GM18519 (cell line): ENCODE data around the gene KIF25.

Experiments
- ATAC-seq: cut with Tn5 transposase; IDR thresholded peaks from one replicate; pipeline ENCODE4 v1.9.1; 2021; ENCODE audit warnings: mild to moderate bottlenecking, moderate library complexity; ENCODE audit not compliant: unreplicated experiment, low FRiP score

Gene KIF25

GRCh38 chr6:167997642-167998041 lies at the start of gene KIF25:
Gene KIF25, plus strand, starts transcription at chr6:167997671. Its CDS starts 31,915 bp downstream, at chr6:168029586.
- ATAC-seq, result no peak

- no peak for ATAC-seq
These were observed 49.8 kb upstream of the KIF25 start for GRCh38 chr6:167947716-167948115.

GRCh38 chr6:167948716-167949115 lies 48.8 kb upstream of the KIF25 start:
- no peak for ATAC-seq

GRCh38 chr6:167949121-167949684 lies 48.3 kb upstream of the KIF25 start:
- no peak for ATAC-seq

GRCh38 chr6:167951781-167952511 lies 45.5 kb upstream of the KIF25 start:
- ATAC-seq, result no peak

GRCh38 chr6:167952512-167952859 lies 45.0 kb upstream of the KIF25 start:
- no peak for ATAC-seq

GRCh38 chr6:167953551-167953950 lies 43.9 kb upstream of the KIF25 start:
- ATAC-seq, result no peak

GRCh38 chr6:167954151-167954550 lies 43.3 kb upstream of the KIF25 start:
- ATAC-seq, result no peak

- no peak for ATAC-seq
These were observed 41.0 kb upstream of the KIF25 start for GRCh38 chr6:167956491-167956890.

- no peak for ATAC-seq
These were observed 40.4 kb upstream of the KIF25 start for GRCh38 chr6:167956983-167957492.

- ATAC-seq, result no peak
These were observed 39.8 kb upstream of the KIF25 start for GRCh38 chr6:167957626-167958025.

DNA sequence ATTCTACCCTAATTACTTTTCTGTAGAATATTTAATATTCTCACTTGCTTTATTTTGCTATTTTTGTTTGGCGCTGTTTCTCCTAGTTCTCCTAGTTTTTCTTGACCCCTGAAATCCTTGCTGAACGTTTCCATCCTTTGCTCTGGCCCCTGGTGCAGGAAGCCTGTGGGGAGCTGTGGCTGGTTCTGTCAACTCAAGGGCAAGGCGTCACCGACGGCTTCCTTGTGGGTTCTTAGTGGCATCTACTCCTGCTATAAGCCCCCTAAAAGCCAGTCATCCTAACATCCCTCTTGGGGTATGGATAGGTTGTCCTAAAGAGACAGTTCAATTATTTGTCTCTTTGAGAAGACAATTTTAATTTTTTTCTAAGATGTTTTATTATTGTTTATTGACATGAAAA lies 36.9 kb upstream of the KIF25 start:
- ATAC-seq, result no peak

DNA sequence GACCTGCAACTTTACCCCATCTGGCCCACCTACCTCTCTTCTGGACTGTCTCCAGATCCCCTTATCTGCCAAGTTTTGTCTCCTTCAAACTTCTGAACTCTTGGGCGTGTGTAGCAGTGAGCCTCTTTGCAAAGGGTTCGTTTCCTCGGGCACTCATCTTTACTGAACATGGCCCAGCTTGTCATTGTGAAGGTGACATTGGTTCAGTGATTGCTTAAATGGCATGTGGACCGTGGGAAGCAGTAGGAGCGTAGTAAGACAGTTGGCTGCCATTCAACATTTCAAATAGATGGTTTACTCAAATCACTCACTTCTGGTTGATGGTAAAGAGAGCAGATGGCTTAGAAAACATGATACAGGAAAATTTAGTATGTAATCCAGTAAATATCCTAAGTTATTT lies 34.8 kb upstream of the KIF25 start:
- ATAC-seq, result no peak

- ATAC-seq, result no peak
These were observed 33.8 kb upstream of the KIF25 start for GRCh38 chr6:167963589-167964057.

DNA sequence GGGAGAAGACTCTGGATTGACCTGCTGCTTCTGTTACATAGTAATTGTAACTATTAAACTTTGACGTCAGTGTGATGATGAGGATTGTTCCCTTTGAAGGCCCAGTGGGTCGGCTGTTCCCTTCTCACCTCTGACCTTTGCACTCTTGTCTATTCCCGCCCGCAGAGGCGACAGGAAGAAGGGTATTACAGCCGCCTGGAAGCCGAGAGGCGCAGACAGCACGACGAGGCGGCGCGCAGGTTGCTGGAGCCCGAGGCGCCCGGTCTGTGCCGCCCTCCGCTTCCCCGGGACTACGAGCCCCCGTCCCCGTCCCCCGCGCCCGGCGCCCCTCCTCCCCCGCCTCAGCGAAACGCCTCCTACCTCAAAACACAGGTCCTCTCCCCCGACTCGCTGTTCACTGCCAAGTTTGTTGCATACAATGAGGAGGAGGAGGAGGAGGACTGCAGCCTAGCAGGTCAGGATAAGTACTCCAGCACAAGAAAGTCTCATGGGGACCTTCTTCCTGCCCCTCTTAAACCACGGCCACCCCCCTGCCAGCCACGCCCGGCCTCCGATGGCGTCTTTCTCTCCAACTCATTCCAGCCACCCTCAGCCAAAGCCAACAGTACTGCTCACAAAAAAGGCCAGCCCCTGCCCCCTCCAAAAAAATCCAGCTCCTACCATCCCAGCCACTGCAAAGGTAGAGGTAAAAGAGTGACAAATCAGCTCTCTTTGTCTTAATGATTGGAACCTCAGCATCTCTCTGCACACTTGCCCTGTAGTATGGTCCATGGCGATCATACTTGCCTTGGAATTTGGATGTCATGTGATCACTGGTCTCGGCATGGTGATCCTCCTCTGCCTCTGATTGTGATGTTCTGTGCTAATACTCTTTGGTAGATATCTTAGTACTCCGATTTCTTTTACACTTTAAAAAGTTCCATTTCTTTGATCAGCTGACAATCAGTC lies 31.6 kb upstream of the KIF25 start:
- ATAC-seq, result no peak

DNA sequence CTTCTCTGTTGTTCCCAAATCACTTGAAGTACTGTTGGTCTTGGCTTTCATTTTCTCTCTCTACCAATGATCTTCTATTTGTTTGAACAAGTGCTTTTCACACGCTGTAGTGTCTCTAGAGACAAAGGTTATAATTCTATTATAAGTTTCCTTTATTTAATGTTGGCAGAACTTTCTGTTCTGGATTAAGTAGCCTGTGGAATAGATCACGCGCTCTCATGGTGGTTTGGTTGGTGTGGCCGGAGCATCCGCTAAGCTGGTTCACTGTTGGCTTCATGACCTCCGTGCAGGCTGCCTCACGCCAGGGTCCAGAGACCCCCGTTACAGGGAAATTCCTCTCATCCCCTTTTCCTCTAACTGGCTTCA lies 30.9 kb upstream of the KIF25 start:
- ATAC-seq, result no peak

DNA sequence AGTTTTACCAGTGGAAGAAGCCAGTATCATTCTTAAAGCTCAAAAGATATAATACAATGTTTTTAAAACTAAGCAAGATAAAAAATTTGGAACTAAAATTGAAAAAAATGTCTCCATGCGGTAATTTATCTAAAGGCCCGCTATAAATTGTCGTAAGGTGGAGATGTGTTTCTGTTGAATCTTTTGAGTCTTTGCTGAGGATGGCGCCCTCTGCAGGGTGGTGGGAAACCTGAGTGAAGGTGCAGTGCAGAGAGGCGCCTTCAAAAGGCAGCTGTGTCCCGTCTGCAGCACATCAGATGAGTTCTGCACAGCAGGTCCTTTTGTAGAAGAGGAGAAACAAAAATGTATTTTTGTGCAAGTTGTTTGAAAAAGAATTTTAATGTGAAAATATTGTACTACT lies 29.4 kb upstream of the KIF25 start:
- no peak for ATAC-seq

GRCh38 chr6:167970230-167970629 lies 27.2 kb upstream of the KIF25 start:
- no peak for ATAC-seq

DNA sequence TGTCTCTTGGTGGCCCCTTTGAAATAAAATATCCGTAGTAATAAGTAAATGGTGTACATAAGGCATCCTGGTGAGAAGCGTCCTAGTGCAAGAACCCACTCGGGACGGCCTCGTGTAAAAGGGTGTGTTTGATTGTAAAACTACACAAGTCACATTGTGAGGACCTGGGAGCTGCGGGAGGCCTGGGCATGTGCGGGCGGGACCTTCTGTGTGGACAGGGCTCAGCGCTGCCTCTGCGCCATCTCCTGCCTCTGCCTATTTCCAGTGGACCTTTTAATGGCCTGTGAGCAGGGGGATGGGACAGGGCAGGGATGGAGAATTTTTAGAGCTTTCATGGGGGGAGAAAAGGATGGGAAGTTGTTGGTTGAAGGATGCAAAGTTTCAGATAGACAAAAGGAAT lies 25.3 kb upstream of the KIF25 start:
- ATAC-seq, result no peak

GRCh38 chr6:167973148-167973885 lies 24.2 kb upstream of the KIF25 start:
- no peak for ATAC-seq
